ENCODE data around the gene BSPRY.

Gene BSPRY

GRCh38 chr9:113349445-113350094, at the start of gene BSPRY:
Gene BSPRY (plus strand): TSS chr9:113349541. CDS start chr9:113349580, 39 bp downstream.
- no peak for DNase-seq

GRCh38 chr9:113299800-113300292, 49.5 kb upstream of the BSPRY start:
- peak; percentile 35 for DNase-seq

- DNase-seq: peak; percentile 15
Measured at GRCh38 chr9:113301548-113301947, 47.8 kb upstream of the BSPRY start.

GRCh38 chr9:113302792-113303418, 46.4 kb upstream of the BSPRY start, which contains the start of gene RNF183:
Gene RNF183 (minus strand): TSS chr9:113303376. CDS start chr9:113298184, 5,192 bp downstream.
- no peak for DNase-seq

GRCh38 chr9:113306566-113306965, 42.8 kb upstream of the BSPRY start:
- no peak for DNase-seq

GRCh38 chr9:113307396-113307975, 41.9 kb upstream of the BSPRY start:
- DNase-seq: no peak

GRCh38 chr9:113309204-113309813, 40.0 kb upstream of the BSPRY start:
- peak; percentile 37 for DNase-seq

- DNase-seq: no peak
Measured at GRCh38 chr9:113310538-113310937, 38.8 kb upstream of the BSPRY start.

- DNase-seq: peak; percentile 42
Measured at GRCh38 chr9:113311961-113312360, 37.4 kb upstream of the BSPRY start.

GRCh38 chr9:113313261-113313660, 36.1 kb upstream of the BSPRY start:
- no peak for DNase-seq

GRCh38 chr9:113315231-113315630, 34.1 kb upstream of the BSPRY start:
- DNase-seq: no peak

- DNase-seq: no peak
Measured at GRCh38 chr9:113316030-113316429, 33.3 kb upstream of the BSPRY start.

- DNase-seq: no peak
Measured at GRCh38 chr9:113317777-113318176, 31.6 kb upstream of the BSPRY start.

- no peak for DNase-seq
Measured at GRCh38 chr9:113319054-113319453, 30.3 kb upstream of the BSPRY start.

GRCh38 chr9:113320051-113320450, 29.3 kb upstream of the BSPRY start:
- no peak for DNase-seq

GRCh38 chr9:113322671-113323070, 26.7 kb upstream of the BSPRY start:
- no peak for DNase-seq

- DNase-seq: no peak
Measured at GRCh38 chr9:113326230-113326629, 23.1 kb upstream of the BSPRY start.

- DNase-seq: no peak
Measured at GRCh38 chr9:113328045-113328782, 21.1 kb upstream of the BSPRY start.

GRCh38 chr9:113331780-113332179, 17.6 kb upstream of the BSPRY start:
- DNase-seq: no peak

GRCh38 chr9:113337714-113338113, 11.6 kb upstream of the BSPRY start:
- DNase-seq: no peak

- peak; percentile 88 for DNase-seq
Measured at GRCh38 chr9:113340011-113340699, 9.2 kb upstream of the BSPRY start, which contains the start of gene WDR31. Gene WDR31 (minus strand): TSS chr9:113340275. CDS start chr9:113332022, 8,253 bp downstream.
